Measurements from ENCODE around the gene SEC14L5. TPM values are rescaled to one million over a fixed set of nuclear protein-coding genes. Genes with fewer than 3 reads are reported as not detected.

SEC14L5 gene
- polyA plus RNA-seq (ENCODE audit: insufficient read length), result 0.75 TPM

GRCh38 chr16:4957720-4958509 lies at the start of gene SEC14L5:
Gene SEC14L5, plus strand, starts transcription at chr16:4958330. Its CDS starts 994 bp downstream, at chr16:4959324.
- DNase-seq (ENCODE audit: low read depth), result peak; percentile 59

- DNase-seq (ENCODE audit: low read depth), result no peak
These were observed 49.2 kb upstream of the SEC14L5 start for GRCh38 chr16:4908854-4909401.

- DNase-seq (ENCODE audit: low read depth), result no peak
These were observed 48.3 kb upstream of the SEC14L5 start for GRCh38 chr16:4909825-4910224.

- DNase-seq (ENCODE audit: low read depth), result no peak
These were observed 47.3 kb upstream of the SEC14L5 start for GRCh38 chr16:4910828-4911227.

GRCh38 chr16:4911970-4912386 lies 46.2 kb upstream of the SEC14L5 start:
- no peak for DNase-seq (ENCODE audit: low read depth)

- DNase-seq (ENCODE audit: low read depth), result no peak
These were observed 44.9 kb upstream of the SEC14L5 start for GRCh38 chr16:4913130-4913773.

GRCh38 chr16:4913774-4914525 lies 44.2 kb upstream of the SEC14L5 start:
- no peak for DNase-seq (ENCODE audit: low read depth)

GRCh38 chr16:4914528-4915225 lies 43.5 kb upstream of the SEC14L5 start:
- DNase-seq (ENCODE audit: low read depth), result no peak

- no peak for DNase-seq (ENCODE audit: low read depth)
These were observed 42.8 kb upstream of the SEC14L5 start for GRCh38 chr16:4915226-4915761.

GRCh38 chr16:4917117-4917516 lies 41.0 kb upstream of the SEC14L5 start:
- DNase-seq (ENCODE audit: low read depth), result no peak

GRCh38 chr16:4918781-4919251 lies 39.3 kb upstream of the SEC14L5 start:
- DNase-seq (ENCODE audit: low read depth), result no peak

GRCh38 chr16:4920826-4921225 lies 37.3 kb upstream of the SEC14L5 start:
- DNase-seq (ENCODE audit: low read depth), result no peak

GRCh38 chr16:4922721-4923342 lies 35.3 kb upstream of the SEC14L5 start:
- no peak for DNase-seq (ENCODE audit: low read depth)

GRCh38 chr16:4923853-4924252 lies 34.3 kb upstream of the SEC14L5 start:
- no peak for DNase-seq (ENCODE audit: low read depth)

GRCh38 chr16:4924593-4925292 lies 33.4 kb upstream of the SEC14L5 start:
- DNase-seq (ENCODE audit: low read depth), result no peak

GRCh38 chr16:4925293-4925607 lies 32.9 kb upstream of the SEC14L5 start:
- DNase-seq (ENCODE audit: low read depth), result no peak

- DNase-seq (ENCODE audit: low read depth), result no peak
These were observed 32.3 kb upstream of the SEC14L5 start for GRCh38 chr16:4925791-4926190.

- DNase-seq (ENCODE audit: low read depth), result no peak
These were observed 31.2 kb upstream of the SEC14L5 start for GRCh38 chr16:4926928-4927327.

- no peak for DNase-seq (ENCODE audit: low read depth)
These were observed 30.5 kb upstream of the SEC14L5 start for GRCh38 chr16:4927661-4928060.

GRCh38 chr16:4928227-4928626 lies 29.9 kb upstream of the SEC14L5 start:
- DNase-seq (ENCODE audit: low read depth), result no peak

Data from forelimb muscle (tissue), 1 donor.